ENCODE measurements around the gene BEAN1.

DNA sequence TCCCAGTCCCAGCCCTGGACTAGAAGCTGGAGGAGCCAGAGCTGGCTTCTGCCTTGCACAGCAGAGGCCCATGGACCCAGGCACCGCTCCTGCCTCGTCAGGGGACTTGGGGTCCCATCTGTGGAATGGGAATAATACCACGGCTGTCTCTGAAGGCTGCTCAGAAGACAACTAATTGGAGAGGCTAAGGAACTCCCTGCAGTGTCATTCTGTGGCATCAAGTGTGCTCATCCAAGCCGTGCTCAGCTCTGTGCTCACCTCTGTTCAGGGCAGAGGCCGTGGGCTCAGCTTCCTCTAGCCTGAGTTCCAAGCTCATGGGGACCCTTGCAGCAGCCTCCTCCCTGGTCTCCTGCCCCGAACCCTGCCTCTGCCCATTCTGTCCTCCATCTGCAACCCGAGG lies 31.8 kb downstream of the BEAN1 start:
- TF ChIP-seq, protein P1, sequence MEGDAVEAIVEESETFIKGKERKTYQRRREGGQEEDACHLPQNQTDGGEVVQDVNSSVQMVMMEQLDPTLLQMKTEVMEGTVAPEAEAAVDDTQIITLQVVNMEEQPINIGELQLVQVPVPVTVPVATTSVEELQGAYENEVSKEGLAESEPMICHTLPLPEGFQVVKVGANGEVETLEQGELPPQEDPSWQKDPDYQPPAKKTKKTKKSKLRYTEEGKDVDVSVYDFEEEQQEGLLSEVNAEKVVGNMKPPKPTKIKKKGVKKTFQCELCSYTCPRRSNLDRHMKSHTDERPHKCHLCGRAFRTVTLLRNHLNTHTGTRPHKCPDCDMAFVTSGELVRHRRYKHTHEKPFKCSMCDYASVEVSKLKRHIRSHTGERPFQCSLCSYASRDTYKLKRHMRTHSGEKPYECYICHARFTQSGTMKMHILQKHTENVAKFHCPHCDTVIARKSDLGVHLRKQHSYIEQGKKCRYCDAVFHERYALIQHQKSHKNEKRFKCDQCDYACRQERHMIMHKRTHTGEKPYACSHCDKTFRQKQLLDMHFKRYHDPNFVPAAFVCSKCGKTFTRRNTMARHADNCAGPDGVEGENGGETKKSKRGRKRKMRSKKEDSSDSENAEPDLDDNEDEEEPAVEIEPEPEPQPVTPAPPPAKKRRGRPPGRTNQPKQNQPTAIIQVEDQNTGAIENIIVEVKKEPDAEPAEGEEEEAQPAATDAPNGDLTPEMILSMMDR (IDR thresholded peaks at IDR 0.05), result no peak
- no peak for TF ChIP-seq POLR2A (IDR thresholded peaks at IDR 0.05)
- no peak for TF ChIP-seq EP300 (IDR thresholded peaks at IDR 0.05)
- TF ChIP-seq POLR2AphosphoS5 (IDR thresholded peaks at IDR 0.05), result no peak
